ENCODE data around the gene PDZD4.

PDZD4 gene

DNA sequence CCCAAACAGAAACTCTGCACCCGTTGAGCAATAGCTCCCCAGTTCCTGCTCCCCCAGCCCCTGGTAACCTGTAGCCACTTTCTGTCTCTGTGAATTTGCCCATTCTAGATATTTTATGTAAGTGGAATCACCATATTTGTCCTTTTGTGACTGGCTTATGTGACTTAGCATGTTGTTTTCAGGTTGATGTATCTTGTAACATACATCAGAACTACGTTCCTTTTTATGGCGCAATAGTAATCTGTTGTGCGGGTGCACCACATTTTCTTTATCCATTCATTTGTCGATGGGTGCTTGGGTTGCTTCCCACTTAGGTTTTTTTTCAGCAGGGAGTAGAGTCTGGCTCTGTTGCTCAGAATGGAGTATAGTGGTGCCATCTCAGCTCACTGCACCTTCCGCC is 6.6 kb upstream of the PDZD4 start:
- TF ChIP-seq NFIC (IDR thresholded peaks at IDR 0.05) (no peak), USF1 (IDR thresholded peaks at IDR 0.05) (no peak), ZBTB7A (IDR thresholded peaks at IDR 0.05; ENCODE audit: low read depth) (no peak), EP300 (IDR thresholded peaks at IDR 0.05; ENCODE audit: borderline replicate concordance) (no peak), YY1 (IDR thresholded peaks at IDR 0.05; ENCODE audit: low read depth) (no peak), CREB1 (IDR thresholded peaks at IDR 0.05; ENCODE audit: low read depth) (no peak), TEAD4 (IDR thresholded peaks at IDR 0.05) (no peak), EGR1 (IDR thresholded peaks at IDR 0.05) (no peak), FOXM1 (IDR thresholded peaks at IDR 0.05; ENCODE audit: borderline replicate concordance, low read depth) (no peak), CEBPB (IDR thresholded peaks at IDR 0.05) (no peak), RAD21 (IDR thresholded peaks at IDR 0.05; ENCODE audit: low read depth) (no peak), TAF1 (IDR thresholded peaks at IDR 0.05; ENCODE audit: low read depth) (no peak), TCF12 (IDR thresholded peaks at IDR 0.05; ENCODE audit: low read depth) (no peak)
- TF ChIP-seq, protein P1, sequence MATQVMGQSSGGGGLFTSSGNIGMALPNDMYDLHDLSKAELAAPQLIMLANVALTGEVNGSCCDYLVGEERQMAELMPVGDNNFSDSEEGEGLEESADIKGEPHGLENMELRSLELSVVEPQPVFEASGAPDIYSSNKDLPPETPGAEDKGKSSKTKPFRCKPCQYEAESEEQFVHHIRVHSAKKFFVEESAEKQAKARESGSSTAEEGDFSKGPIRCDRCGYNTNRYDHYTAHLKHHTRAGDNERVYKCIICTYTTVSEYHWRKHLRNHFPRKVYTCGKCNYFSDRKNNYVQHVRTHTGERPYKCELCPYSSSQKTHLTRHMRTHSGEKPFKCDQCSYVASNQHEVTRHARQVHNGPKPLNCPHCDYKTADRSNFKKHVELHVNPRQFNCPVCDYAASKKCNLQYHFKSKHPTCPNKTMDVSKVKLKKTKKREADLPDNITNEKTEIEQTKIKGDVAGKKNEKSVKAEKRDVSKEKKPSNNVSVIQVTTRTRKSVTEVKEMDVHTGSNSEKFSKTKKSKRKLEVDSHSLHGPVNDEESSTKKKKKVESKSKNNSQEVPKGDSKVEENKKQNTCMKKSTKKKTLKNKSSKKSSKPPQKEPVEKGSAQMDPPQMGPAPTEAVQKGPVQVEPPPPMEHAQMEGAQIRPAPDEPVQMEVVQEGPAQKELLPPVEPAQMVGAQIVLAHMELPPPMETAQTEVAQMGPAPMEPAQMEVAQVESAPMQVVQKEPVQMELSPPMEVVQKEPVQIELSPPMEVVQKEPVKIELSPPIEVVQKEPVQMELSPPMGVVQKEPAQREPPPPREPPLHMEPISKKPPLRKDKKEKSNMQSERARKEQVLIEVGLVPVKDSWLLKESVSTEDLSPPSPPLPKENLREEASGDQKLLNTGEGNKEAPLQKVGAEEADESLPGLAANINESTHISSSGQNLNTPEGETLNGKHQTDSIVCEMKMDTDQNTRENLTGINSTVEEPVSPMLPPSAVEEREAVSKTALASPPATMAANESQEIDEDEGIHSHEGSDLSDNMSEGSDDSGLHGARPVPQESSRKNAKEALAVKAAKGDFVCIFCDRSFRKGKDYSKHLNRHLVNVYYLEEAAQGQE (IDR thresholded peaks at IDR 0.05; ENCODE audit: low read depth): no peak
- TF ChIP-seq, protein P2, sequence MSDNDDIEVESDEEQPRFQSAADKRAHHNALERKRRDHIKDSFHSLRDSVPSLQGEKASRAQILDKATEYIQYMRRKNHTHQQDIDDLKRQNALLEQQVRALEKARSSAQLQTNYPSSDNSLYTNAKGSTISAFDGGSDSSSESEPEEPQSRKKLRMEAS (IDR thresholded peaks at IDR 0.05): no peak

GRCh38 chrX:153832728-153833127 is 2.4 kb upstream of the PDZD4 start:
- TF ChIP-seq EP300 (IDR thresholded peaks at IDR 0.05; ENCODE audit: borderline replicate concordance): no peak
- TF ChIP-seq, protein P1 (IDR thresholded peaks at IDR 0.05; ENCODE audit: low read depth): peak; percentile 90

DNA sequence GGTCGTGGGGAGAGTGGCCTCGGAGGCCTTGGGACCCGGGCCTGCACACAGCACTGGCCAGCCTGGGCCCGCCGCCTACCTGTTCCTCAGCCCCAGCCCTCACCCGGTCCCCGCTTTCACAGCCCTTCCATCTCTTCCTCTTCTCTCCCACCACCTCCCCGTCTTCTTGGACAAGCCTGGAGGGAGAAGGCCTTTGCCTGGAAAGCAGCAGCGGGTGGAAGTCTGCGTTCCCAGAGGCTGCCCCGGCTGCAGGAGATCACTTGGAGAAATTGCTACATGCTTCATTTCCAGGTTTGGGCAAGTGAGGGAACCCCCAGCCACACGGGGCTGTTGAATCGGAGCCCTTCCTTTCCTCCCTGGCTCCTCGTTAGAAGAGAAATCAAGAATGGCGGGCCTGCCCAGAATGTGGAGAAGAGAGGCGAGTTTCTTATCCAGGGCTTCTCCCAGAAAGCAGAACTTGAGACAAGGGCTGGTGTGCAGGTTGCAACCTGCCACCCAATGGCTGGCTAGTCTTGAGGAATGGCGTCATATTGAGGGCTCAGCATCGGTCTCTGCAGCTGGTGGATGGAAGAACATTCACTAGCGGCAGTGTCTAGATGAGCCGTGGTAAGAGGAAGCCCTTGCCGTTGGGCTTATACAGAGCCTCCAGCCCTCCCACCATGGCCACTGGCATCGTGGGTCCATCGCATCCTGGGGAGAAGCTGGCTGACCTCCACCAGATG is 1.2 kb upstream of the PDZD4 start:
- TF ChIP-seq EP300 (IDR thresholded peaks at IDR 0.05; ENCODE audit: borderline replicate concordance) (no peak), TAF1 (IDR thresholded peaks at IDR 0.05; ENCODE audit: low read depth) (no peak), CREB1 (IDR thresholded peaks at IDR 0.05; ENCODE audit: low read depth) (no peak), FOXM1 (IDR thresholded peaks at IDR 0.05; ENCODE audit: borderline replicate concordance, low read depth) (no peak), CEBPB (IDR thresholded peaks at IDR 0.05) (no peak), YY1 (IDR thresholded peaks at IDR 0.05; ENCODE audit: low read depth) (no peak), EGR1 (IDR thresholded peaks at IDR 0.05) (no peak), TEAD4 (IDR thresholded peaks at IDR 0.05) (no peak), RAD21 (IDR thresholded peaks at IDR 0.05; ENCODE audit: low read depth) (no peak), TCF12 (IDR thresholded peaks at IDR 0.05; ENCODE audit: low read depth) (no peak)
- TF ChIP-seq, protein P1 (IDR thresholded peaks at IDR 0.05; ENCODE audit: low read depth): no peak

DNA sequence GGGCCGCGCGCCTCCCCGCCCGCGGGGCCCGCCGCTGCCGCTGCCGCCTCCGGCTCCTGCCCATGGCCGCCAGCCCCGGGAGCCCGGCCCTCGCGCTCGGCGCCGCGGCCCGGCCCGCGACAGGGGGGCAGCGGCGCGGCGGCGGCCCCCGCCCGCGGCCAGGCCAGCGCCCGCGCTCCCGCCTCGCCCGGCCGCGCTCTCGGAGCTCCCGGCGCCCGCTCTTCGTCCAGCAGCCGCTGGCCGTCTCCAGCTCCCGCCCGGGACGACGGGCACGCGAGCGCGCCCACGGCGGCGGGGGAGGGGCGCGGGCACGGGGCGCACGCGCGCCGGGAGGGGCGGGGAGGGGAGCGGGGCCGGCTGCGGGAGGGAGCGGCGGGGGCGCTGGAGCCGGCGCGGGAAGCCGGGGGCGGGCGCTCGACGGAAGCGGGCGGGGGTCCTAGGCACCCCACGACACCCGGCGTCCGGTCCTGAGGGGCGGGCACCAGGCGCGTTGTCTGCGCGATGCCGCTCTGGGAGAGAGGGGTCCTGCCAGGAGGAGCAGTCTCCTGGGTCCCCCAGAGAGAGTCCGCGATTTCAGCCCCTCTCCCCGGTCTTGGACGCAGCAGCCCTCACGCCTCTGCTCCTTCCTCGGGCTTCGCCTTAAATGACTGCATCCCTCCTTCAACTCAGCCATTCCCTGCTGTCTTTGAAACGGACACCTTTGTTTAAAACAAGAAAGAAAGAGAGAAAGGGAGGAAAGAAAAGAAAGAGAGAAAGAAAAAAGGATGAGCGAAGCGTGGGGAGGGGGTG is 490 bp upstream of the PDZD4 start:
- TF ChIP-seq RAD21 (IDR thresholded peaks at IDR 0.05; ENCODE audit: low read depth) (no peak), YY1 (IDR thresholded peaks at IDR 0.05; ENCODE audit: low read depth) (no peak), EGR1 (IDR thresholded peaks at IDR 0.05) (no peak), ZBTB7A (IDR thresholded peaks at IDR 0.05; ENCODE audit: low read depth) (no peak), CREB1 (IDR thresholded peaks at IDR 0.05; ENCODE audit: low read depth) (no peak)
- TF ChIP-seq, protein P2 (IDR thresholded peaks at IDR 0.05): no peak

DNA sequence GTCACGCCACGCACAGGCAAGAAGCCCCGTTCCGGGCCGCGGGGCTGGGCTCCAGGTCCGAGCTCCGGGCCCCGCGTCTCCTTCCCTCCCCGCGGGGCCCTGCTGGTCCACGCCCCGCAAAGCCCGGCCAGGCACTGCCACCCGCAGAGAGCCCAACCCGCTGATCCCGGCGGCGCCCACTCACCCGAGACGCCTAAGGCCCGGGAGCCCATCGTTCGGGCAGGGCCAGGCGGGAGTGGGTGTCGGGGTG is 870 bp downstream of the PDZD4 start:
- no peak for TF ChIP-seq CEBPB (IDR thresholded peaks at IDR 0.05)
- TF ChIP-seq USF1 (IDR thresholded peaks at IDR 0.05): no peak
- TF ChIP-seq RAD21 (IDR thresholded peaks at IDR 0.05; ENCODE audit: low read depth): no peak
- TF ChIP-seq TEAD4 (IDR thresholded peaks at IDR 0.05): no peak

Measured in Ishikawa (cell line).